Bone marrow (tissue), 2 donors: ENCODE results near the gene CIAPIN1.
A peak's percentile ranks its signal among the peaks of the same experiment; 100 is the strongest.

Experiments
- DNase-seq, 2 donors: peaks; one replicate each; lab custom pipeline; 2025; lab: John Stamatoyannopoulos, UW

Gene CIAPIN1

GRCh38 chr16:57476546-57477410 is 29.6 kb upstream of the CIAPIN1 start:
- no peak for DNase-seq

- DNase-seq, result peak; percentile 23 to 97
These were observed 28.6 kb upstream of the CIAPIN1 start for GRCh38 chr16:57475711-57476339.

- no peak for DNase-seq
These were observed 27.8 kb upstream of the CIAPIN1 start for GRCh38 chr16:57474671-57475661.

GRCh38 chr16:57473906-57474305 is 26.7 kb upstream of the CIAPIN1 start:
- DNase-seq, result no peak

GRCh38 chr16:57473176-57473840 is 26.1 kb upstream of the CIAPIN1 start:
- no peak for DNase-seq

- DNase-seq, result no peak
These were observed 25.5 kb upstream of the CIAPIN1 start for GRCh38 chr16:57472665-57473060.

GRCh38 chr16:57471852-57472664 is 24.9 kb upstream of the CIAPIN1 start:
- DNase-seq, result no peak

GRCh38 chr16:57471209-57471608 is 24.0 kb upstream of the CIAPIN1 start:
- no peak for DNase-seq

- no peak for DNase-seq
These were observed 23.5 kb upstream of the CIAPIN1 start for GRCh38 chr16:57470711-57471110.

- DNase-seq, result no peak
These were observed 22.8 kb upstream of the CIAPIN1 start for GRCh38 chr16:57469917-57470470.

- no peak for DNase-seq
These were observed 21.9 kb upstream of the CIAPIN1 start for GRCh38 chr16:57469046-57469445.

GRCh38 chr16:57468346-57468745 is 21.2 kb upstream of the CIAPIN1 start:
- DNase-seq, result no peak

- no peak for DNase-seq
These were observed 17.3 kb upstream of the CIAPIN1 start for GRCh38 chr16:57464523-57464922.

GRCh38 chr16:57462978-57463362 is 15.8 kb upstream of the CIAPIN1 start:
- DNase-seq, result no peak

GRCh38 chr16:57462209-57462977 is 15.2 kb upstream of the CIAPIN1 start, which contains the start of gene POLR2C:
Gene POLR2C (plus strand): TSS chr16:57462679. CDS start chr16:57462725, 46 bp downstream.
- DNase-seq, result peak; percentile 80 to 85

- DNase-seq, result no peak
These were observed 4.8 kb upstream of the CIAPIN1 start for GRCh38 chr16:57452021-57452420.

- no peak for DNase-seq
These were observed 527 bp downstream of the CIAPIN1 start for GRCh38 chr16:57446531-57447185.

GRCh38 chr16:57445510-57445909 is 1.7 kb downstream of the CIAPIN1 start:
- DNase-seq, result no peak

- DNase-seq, result no peak
These were observed 2.5 kb downstream of the CIAPIN1 start for GRCh38 chr16:57444711-57445110.
